Central memory CD4-positive, alpha-beta T cell (primary cell): ENCODE results near the gene S1PR1.
"Not testable (repeated sequence)": the region's sequence is repeated elsewhere in the genome, so short reads cannot be mapped to it uniquely, and the experiment has no call there.

Source experiments
- DNase-seq: peaks from one replicate; pipeline ENCODE4 v3.0.0; 2022

The S1PR1 gene

GRCh38 chr1:101220906-101221305, 15.9 kb upstream of the S1PR1 start:
- DNase-seq: no peak

- DNase-seq: no peak
Observed at GRCh38 chr1:101221945-101222429, 14.8 kb upstream of the S1PR1 start.

- DNase-seq: no peak
Observed at GRCh38 chr1:101227837-101228236, 9.0 kb upstream of the S1PR1 start.

- no peak for DNase-seq
Observed at GRCh38 chr1:101228424-101229134, 8.2 kb upstream of the S1PR1 start.

- not testable (repeated sequence) for DNase-seq
Observed at GRCh38 chr1:101232182-101232581, 4.6 kb upstream of the S1PR1 start.

GRCh38 chr1:101233495-101233894, 3.3 kb upstream of the S1PR1 start:
- no peak for DNase-seq

- DNase-seq: peak; percentile 59
Observed at GRCh38 chr1:101235216-101235695, 1.6 kb upstream of the S1PR1 start.

GRCh38 chr1:101235696-101236515, 913 bp upstream of the S1PR1 start:
- peak; percentile 67 for DNase-seq

GRCh38 chr1:101237229-101237837, 514 bp downstream of the S1PR1 start:
- DNase-seq: peak; percentile 35

GRCh38 chr1:101238031-101238628, 1.3 kb downstream of the S1PR1 start:
- DNase-seq: peak; percentile 43

- peak; percentile 79 for DNase-seq
Observed at GRCh38 chr1:101238681-101239094, 1.9 kb downstream of the S1PR1 start.

- peak; percentile 68 for DNase-seq
Observed at GRCh38 chr1:101239095-101240040, 2.5 kb downstream of the S1PR1 start.

- DNase-seq: no peak
Observed at GRCh38 chr1:101240041-101240430, 3.2 kb downstream of the S1PR1 start.

GRCh38 chr1:101241485-101242225, 4.8 kb downstream of the S1PR1 start:
- no peak for DNase-seq

- no peak for DNase-seq
Observed at GRCh38 chr1:101242324-101243050, 5.7 kb downstream of the S1PR1 start.

- DNase-seq: no peak
Observed at GRCh38 chr1:101243751-101244150, 6.9 kb downstream of the S1PR1 start.

- DNase-seq: no peak
Observed at GRCh38 chr1:101244842-101245241, 8.0 kb downstream of the S1PR1 start.

GRCh38 chr1:101245246-101245927, 8.6 kb downstream of the S1PR1 start:
- DNase-seq: no peak

GRCh38 chr1:101247404-101248287, 10.8 kb downstream of the S1PR1 start:
- DNase-seq: no peak
